ENCODE measurements around the gene ROCK2.
"Not testable (repeated sequence)": the region's sequence is repeated elsewhere in the genome, so short reads cannot be mapped to it uniquely, and the experiment has no call there.

Gene ROCK2

GRCh38 chr2:11267931-11268330 lies 76.5 kb downstream of the ROCK2 start:
- no peak for DNase-seq (ENCODE audit: low read depth in 2 of 2)

GRCh38 chr2:11264818-11265217 lies 79.6 kb downstream of the ROCK2 start:
- DNase-seq (ENCODE audit: low read depth in 2 of 2): no peak

GRCh38 chr2:11264007-11264406 lies 80.4 kb downstream of the ROCK2 start:
- no peak for DNase-seq (ENCODE audit: low read depth in 2 of 2)

GRCh38 chr2:11263177-11263576 lies 81.3 kb downstream of the ROCK2 start:
- DNase-seq (ENCODE audit: low read depth in 2 of 2): no peak

- DNase-seq (ENCODE audit: low read depth in 2 of 2): not testable (repeated sequence)
Observed at GRCh38 chr2:11262438-11262837, 82.0 kb downstream of the ROCK2 start.

GRCh38 chr2:11261564-11261963 lies 82.9 kb downstream of the ROCK2 start:
- DNase-seq (ENCODE audit: low read depth in 2 of 2): not testable (repeated sequence)

- DNase-seq (ENCODE audit: low read depth in 2 of 2): no peak
Observed at GRCh38 chr2:11260979-11261378, 83.5 kb downstream of the ROCK2 start.

- no peak for DNase-seq (ENCODE audit: low read depth in 2 of 2)
Observed at GRCh38 chr2:11257964-11258363, 86.5 kb downstream of the ROCK2 start.

GRCh38 chr2:11257078-11257477 lies 87.4 kb downstream of the ROCK2 start:
- no peak for DNase-seq (ENCODE audit: low read depth in 2 of 2)

GRCh38 chr2:11256166-11256565 lies 88.3 kb downstream of the ROCK2 start:
- no peak for DNase-seq (ENCODE audit: low read depth in 2 of 2)

GRCh38 chr2:11254100-11254536 lies 90.3 kb downstream of the ROCK2 start:
- no peak for DNase-seq (ENCODE audit: low read depth in 2 of 2)

- DNase-seq (ENCODE audit: low read depth in 2 of 2): not testable (repeated sequence)
Observed at GRCh38 chr2:11252458-11252857, 92.0 kb downstream of the ROCK2 start.

GRCh38 chr2:11250400-11251196 lies 93.8 kb downstream of the ROCK2 start:
- no peak for DNase-seq (ENCODE audit: low read depth in 2 of 2)

- no peak for DNase-seq (ENCODE audit: low read depth in 2 of 2)
Observed at GRCh38 chr2:11245322-11245721, 99.1 kb downstream of the ROCK2 start.

GRCh38 chr2:11244091-11244826 lies 100.2 kb downstream of the ROCK2 start:
- no peak for DNase-seq (ENCODE audit: low read depth in 2 of 2)

- no peak for DNase-seq (ENCODE audit: low read depth in 2 of 2)
Observed at GRCh38 chr2:11243512-11243911, 100.9 kb downstream of the ROCK2 start.

- no peak for DNase-seq (ENCODE audit: low read depth in 2 of 2)
Observed at GRCh38 chr2:11242542-11243174, 101.8 kb downstream of the ROCK2 start.

- no peak for DNase-seq (ENCODE audit: low read depth in 2 of 2)
Observed at GRCh38 chr2:11241412-11242203, 102.8 kb downstream of the ROCK2 start.

- DNase-seq (ENCODE audit: low read depth in 2 of 2): no peak
Observed at GRCh38 chr2:11239666-11240462, 104.6 kb downstream of the ROCK2 start.

- DNase-seq (ENCODE audit: low read depth in 2 of 2): no peak
Observed at GRCh38 chr2:11239147-11239546, 105.3 kb downstream of the ROCK2 start.

GRCh38 chr2:11237122-11237521 lies 107.3 kb downstream of the ROCK2 start:
- no peak for DNase-seq (ENCODE audit: low read depth in 2 of 2)
